ENCODE results near the gene FUCA1.

The FUCA1 gene

DNA sequence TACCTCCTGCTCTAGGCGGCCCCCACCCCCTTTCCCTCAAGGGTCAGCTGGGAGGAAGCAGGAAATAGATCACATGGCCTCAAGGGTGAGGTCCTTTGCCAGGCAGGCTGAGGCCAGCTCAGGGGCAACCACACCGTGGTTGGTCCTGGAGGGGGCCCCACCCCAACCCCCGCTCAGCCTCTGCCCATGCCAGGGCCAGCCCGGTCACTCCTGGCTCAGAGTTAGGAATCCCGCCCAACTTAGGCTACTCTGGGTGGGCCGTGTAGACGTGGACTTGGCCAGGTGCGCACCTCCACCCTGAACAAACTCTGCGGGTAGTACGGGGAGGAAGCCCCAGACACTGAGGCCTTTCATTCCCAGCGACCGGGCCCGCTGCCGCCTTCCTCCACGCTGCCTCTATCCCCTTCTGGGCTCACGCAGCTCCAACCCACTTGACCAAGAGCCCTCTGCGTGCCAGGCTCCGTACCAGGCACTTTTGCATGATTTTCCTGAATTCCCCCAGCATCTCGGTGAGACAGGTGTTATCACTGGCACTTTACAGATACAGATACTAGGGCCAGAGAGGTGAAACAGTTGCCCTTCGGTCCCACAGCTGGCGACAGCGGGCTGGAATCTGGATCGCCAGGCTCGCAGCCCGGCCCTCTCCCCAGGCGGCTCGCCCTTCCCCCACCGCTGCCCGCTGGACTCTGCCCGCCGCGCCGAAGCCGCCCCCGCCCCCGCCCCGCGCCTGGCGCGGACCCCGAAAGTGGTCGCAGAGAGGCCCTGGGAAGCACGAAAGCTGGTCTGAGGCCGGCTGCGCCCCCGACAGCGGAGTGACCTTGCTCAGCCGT lies 68.3 kb downstream of the FUCA1 start:
- peak; percentile 97 for DNase-seq

DNA sequence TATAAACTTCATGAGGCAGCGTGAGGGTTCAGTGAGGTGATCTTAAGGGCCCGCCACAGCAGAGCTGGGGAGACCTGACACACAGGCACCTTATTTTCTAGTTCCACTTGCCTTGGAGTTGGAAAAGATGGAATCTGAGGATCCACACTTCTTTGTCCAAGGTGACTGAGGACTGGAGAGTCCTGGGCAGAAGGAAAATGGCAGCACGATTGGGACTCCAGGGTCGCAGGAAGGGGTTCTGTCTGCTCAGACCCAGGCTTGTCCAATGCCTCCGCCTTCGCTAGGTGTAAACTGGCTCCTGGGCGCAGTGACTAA lies 68.9 kb downstream of the FUCA1 start:
- no peak for DNase-seq

DNA sequence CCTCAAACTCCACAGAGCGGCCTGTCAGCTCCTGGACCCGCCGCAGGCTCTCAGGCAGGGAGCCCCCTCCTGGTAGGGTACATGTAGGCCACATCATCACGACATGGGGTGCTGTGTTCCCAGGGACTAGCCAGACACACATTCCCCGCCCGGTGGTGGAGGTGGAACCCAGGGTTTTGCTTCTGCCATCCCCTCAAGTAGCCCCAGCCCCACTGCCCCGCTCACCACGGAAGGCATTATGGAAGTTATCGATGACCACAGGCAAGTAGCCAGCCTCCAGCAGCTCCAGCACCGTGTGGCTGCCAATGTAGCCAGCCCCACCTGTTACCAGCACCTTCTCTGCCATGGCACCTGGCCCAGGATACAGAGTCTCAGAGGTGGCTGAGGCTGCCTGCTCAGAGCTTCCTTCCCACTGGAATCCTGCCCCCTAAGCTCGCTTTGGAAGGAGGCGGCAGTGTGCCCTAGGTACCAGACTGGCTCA lies 69.4 kb downstream of the FUCA1 start:
- DNase-seq: no peak

DNA sequence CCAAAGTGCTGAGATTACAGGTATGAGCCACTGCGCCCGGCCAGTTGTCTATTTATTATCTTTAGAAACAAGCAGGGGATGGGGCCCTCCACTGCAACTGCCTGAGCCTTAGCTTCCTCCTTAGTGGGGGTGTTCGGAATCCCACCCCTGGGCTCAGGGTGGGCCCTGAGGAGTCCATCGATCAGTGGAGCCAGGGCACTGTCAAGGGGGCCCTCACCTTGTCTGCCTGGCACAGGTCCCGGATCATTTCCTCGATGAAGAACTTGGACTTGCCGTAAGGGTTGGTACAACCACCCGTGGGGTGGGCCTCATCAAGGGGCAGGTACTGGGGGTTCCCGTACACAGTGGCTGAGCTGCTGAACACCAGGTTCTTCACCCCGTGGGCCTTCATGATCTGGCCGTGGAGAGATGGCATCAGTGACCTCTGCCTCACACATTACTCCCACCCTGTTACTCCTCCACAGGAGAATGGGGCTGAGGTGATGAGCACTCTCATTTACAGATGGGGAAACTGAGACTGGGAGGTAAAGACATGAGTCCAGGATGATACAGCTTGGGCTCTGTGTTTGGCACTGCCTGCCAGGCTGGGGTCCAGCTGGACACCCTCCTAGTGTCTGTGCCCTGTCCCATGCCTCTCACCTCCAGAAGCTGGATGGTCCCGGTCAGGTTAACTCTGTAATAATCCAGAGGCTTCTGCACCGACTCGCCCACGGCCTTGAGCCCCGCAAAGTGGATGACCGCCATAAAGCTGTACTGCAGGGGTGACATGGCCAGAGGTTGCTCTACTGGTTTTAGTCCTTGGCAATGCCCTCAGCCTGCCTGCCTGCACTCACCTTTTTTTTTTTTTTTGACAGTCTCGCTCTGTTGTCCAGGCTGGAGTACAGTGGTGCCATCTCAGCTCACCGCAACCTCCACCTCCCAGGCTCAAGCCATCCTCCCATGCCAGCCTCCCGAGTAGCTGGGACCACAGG lies 70.3 kb downstream of the FUCA1 start:
- no peak for DNase-seq

DNA sequence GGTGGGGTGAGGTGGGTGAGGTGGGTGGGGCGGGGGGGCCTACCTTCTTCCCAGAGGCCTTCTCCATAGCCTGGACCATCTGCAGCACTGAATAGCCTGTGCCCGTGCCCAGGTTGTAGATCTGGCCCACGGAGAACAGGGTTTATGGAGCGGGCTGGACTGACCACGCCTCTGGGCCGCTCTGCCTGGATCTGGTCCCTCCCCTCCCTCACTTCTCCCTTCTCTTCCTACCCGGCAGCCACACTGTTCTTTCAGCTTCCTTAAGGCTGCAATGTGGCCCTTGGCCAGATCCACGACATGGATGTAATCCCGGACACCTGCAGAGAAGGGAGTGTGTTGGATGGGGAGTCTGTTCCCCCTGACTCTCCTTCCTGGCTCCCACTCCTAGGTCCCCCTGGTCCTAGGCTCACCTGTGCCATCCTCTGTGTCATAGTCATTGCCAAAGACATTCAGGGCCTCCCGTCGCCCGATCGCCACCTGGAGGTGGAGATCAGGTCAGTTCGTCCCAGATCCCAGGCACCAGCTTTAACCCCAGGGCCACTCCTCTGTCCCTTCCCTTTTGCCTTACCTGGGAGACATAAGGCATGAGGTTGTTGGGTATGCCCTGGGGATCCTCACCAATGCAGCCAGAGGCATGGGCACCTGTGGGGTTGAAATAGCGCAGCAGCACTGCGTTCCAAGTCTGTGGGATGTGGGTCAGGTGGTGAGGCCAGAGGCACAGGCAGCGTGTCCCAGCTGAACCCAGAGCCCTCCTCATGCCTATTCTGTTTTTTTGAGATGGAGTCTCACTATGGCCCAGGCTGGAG lies 71.4 kb downstream of the FUCA1 start:
- peak; percentile 55 for DNase-seq

DNA sequence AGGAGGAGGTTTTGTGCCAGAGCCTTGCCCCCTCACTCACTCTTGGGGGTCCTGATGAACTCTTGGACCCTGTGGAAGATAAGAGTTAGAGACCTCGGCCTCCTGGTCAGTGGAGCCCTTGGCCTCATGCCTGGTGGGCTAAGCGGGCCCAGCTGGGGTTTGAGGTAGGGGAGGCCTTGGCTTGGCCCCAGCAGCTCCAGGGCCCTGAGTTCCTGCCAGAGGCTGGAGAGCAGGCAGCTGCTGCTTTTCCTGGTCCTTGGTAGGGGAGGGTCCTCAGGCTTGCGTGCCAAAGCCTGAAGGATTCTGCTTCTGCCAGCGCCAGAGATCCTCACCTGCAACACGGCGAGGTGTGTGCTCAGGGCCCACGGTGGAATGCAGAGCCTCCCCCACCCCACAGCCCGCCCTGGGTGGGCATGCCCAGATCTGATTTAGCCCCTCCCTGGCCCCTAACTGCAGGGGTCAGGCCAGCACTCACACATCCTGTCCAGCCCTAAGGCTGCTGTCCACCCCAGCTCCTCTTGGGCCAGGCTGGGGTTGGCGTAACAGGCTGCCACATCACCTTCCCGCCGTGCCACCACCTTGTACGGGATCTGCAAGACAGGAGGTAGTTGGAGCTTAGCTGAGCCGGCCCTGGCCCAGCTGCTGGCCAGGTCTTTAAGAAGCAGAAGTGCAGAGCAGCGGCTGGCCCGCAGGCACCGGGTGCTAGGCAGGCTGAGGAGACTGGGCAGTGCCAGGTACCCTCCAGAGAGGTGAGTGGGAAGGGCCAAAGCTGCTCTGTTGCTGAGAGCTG lies 72.2 kb downstream of the FUCA1 start:
- no peak for DNase-seq
